NT2/D1 (cell line): ENCODE measurements around the gene CCL26.

Experiments
- YY1 ChIP-seq: IDR thresholded peaks from 2 replicates; pipeline ENCODE4 v1.6.1; 2011; ENCODE audit not compliant: insufficient read length, insufficient read depth
- ZNF274 ChIP-seq: IDR thresholded peaks from 2 replicates; pipeline ENCODE4 v1.6.1; 2011; ENCODE audit warnings: mild to moderate bottlenecking, low read depth, low read length

- TF ChIP-seq ZNF274 (no peak), YY1 (no peak)
These were observed 14.2 kb downstream of the CCL26 start for GRCh38 chr7:75757860-75758259.
